HUDEP-2 (cell line): Measurements from ENCODE around the gene TJP1.
A peak's percentile ranks its signal among the peaks of the same experiment; 100 is the strongest.
"Not testable (repeated sequence)": the region's sequence is repeated elsewhere in the genome, so short reads cannot be mapped to it uniquely, and the experiment has no call there.

Experiments used
- DNase-seq, 76 experiments: peaks; one replicate each; lab custom pipeline; 2025; ENCODE audit not compliant: unreplicated experiment in 76 of 76; lab: John Stamatoyannopoulos, UW

The TJP1 gene

GRCh38 chr15:29711531-29711930, 110.7 kb downstream of the TJP1 start:
- DNase-seq, result no peak

- no peak for DNase-seq
Measured at GRCh38 chr15:29708519-29708918, 113.7 kb downstream of the TJP1 start.

GRCh38 chr15:29704950-29705597, 117.2 kb downstream of the TJP1 start:
- DNase-seq, result no peak

GRCh38 chr15:29701151-29701550, 121.1 kb downstream of the TJP1 start:
- no peak for DNase-seq

GRCh38 chr15:29700296-29700695, 122.0 kb downstream of the TJP1 start:
- DNase-seq, result no peak

- DNase-seq, result no peak
Measured at GRCh38 chr15:29699791-29700190, 122.5 kb downstream of the TJP1 start.

GRCh38 chr15:29698030-29698701, 124.1 kb downstream of the TJP1 start:
- no peak for DNase-seq

- no peak for DNase-seq
Measured at GRCh38 chr15:29696950-29697738, 125.1 kb downstream of the TJP1 start.

GRCh38 chr15:29696506-29696905, 125.8 kb downstream of the TJP1 start:
- DNase-seq, result not testable (repeated sequence)

GRCh38 chr15:29695489-29696167, 126.6 kb downstream of the TJP1 start:
- peak in 7 of 76 experiments; percentile 5 to 28 (median 14) for DNase-seq

GRCh38 chr15:29693225-29693624, 129.0 kb downstream of the TJP1 start:
- peak in 9 of 76 experiments; percentile 5 to 28 (median 11) for DNase-seq

GRCh38 chr15:29692527-29692926, 129.7 kb downstream of the TJP1 start:
- peak in 2 of 76 experiments; percentile 7 to 17 for DNase-seq

- no peak for DNase-seq
Measured at GRCh38 chr15:29690765-29691475, 131.3 kb downstream of the TJP1 start.

GRCh38 chr15:29689287-29689986, 132.8 kb downstream of the TJP1 start:
- no peak for DNase-seq

- peak in 33 of 76 experiments; percentile 6 to 53 (median 18) for DNase-seq
Measured at GRCh38 chr15:29688506-29689286, 133.6 kb downstream of the TJP1 start.

GRCh38 chr15:29687939-29688505, 134.2 kb downstream of the TJP1 start:
- DNase-seq, result no peak

- DNase-seq, result no peak
Measured at GRCh38 chr15:29687204-29687815, 135.0 kb downstream of the TJP1 start.
